T-helper 1 cell treated with Interleukin-12 subunit alpha and Interleukin-12 subunit beta and Interleukin-4 antibody, amounts not matched to agents 30 μg/mL and 1 μg/mL, for 36 hours (primary cell): ENCODE data around the gene L3MBTL3.
"Not testable (repeated sequence)": the region's sequence is repeated elsewhere in the genome, so short reads cannot be mapped to it uniquely, and the experiment has no call there.

ENCODE experiments used
- H3K27ac Mint-ChIP-seq: one replicate; pipeline ENCODE4 v1.8.0; 2021; ENCODE audit warnings: mild to moderate bottlenecking, mixed read lengths
- H3K27me3 Mint-ChIP-seq: one replicate; pipeline ENCODE4 v1.8.0; 2021; ENCODE audit warnings: low read depth, mixed read lengths
- H3K36me3 Mint-ChIP-seq: one replicate; pipeline ENCODE4 v1.8.0; 2021; ENCODE audit warnings: low read depth, mixed read lengths
- H3K4me1 Mint-ChIP-seq: one replicate; pipeline ENCODE4 v1.8.0; 2021; ENCODE audit warnings: low read depth, mixed read lengths
- H3K4me3 Mint-ChIP-seq: one replicate; pipeline ENCODE4 v1.8.0; 2021; ENCODE audit warnings: mild to moderate bottlenecking, moderate library complexity, mixed read lengths
- H3K9me3 Mint-ChIP-seq: one replicate; pipeline ENCODE4 v1.8.0; 2021; ENCODE audit warnings: mixed read lengths

The L3MBTL3 gene

GRCh38 chr6:130152908-130153510 lies 134.6 kb downstream of the L3MBTL3 start:
- Mint-ChIP-seq H3K36me3 (peaks cover 43% of the 10 kb centered on the region), H3K27ac (no peak overlapping the region), H3K9me3 (no peaks in the 10 kb centered on the region)

GRCh38 chr6:130156908-130157307 lies 138.5 kb downstream of the L3MBTL3 start:
- H3K27ac Mint-ChIP-seq, result no peak overlapping the region
- no peaks in the 10 kb centered on the region for H3K27me3 Mint-ChIP-seq
- peaks cover 46% of the 10 kb centered on the region for H3K36me3 Mint-ChIP-seq
- no peaks in the 10 kb centered on the region for H3K4me1 Mint-ChIP-seq
- no peak overlapping the region for H3K4me3 Mint-ChIP-seq
- peaks cover 13% of the 10 kb centered on the region for H3K9me3 Mint-ChIP-seq

More at GRCh38 chr6:130152908-130153510, 134.6 kb downstream of the L3MBTL3 start:
- no peak overlapping the region for H3K4me3 Mint-ChIP-seq
- peaks cover 3% of the 10 kb centered on the region for H3K4me1 Mint-ChIP-seq
- H3K27me3 Mint-ChIP-seq, result no peaks in the 10 kb centered on the region

GRCh38 chr6:130158056-130158455 lies 139.7 kb downstream of the L3MBTL3 start:
- H3K9me3 Mint-ChIP-seq, result peaks cover 13% of the 10 kb centered on the region
- H3K4me1 Mint-ChIP-seq, result no peaks in the 10 kb centered on the region
- H3K27ac Mint-ChIP-seq, result no peak overlapping the region
- H3K4me3 Mint-ChIP-seq, result no peak overlapping the region
- peaks cover 43% of the 10 kb centered on the region for H3K36me3 Mint-ChIP-seq
- no peaks in the 10 kb centered on the region for H3K27me3 Mint-ChIP-seq

GRCh38 chr6:130158548-130158947 lies 140.2 kb downstream of the L3MBTL3 start:
- Mint-ChIP-seq H3K4me3 (no peak overlapping the region), H3K4me1 (no peaks in the 10 kb centered on the region), H3K36me3 (peaks cover 42% of the 10 kb centered on the region), H3K9me3 (peaks cover 13% of the 10 kb centered on the region), H3K27ac (no peak overlapping the region), H3K27me3 (no peaks in the 10 kb centered on the region)

GRCh38 chr6:130159956-130160355 lies 141.6 kb downstream of the L3MBTL3 start:
- H3K4me1 Mint-ChIP-seq, result no peaks in the 10 kb centered on the region

GRCh38 chr6:130161683-130162404 lies 143.5 kb downstream of the L3MBTL3 start:
- Mint-ChIP-seq H3K4me1 (peaks cover 7% of the 10 kb centered on the region), H3K27me3 (no peaks in the 10 kb centered on the region), H3K27ac (no peak overlapping the region), H3K4me3 (no peak overlapping the region), H3K36me3 (peaks cover 56% of the 10 kb centered on the region), H3K9me3 (peaks cover 13% of the 10 kb centered on the region)

More at GRCh38 chr6:130159956-130160355, 141.6 kb downstream of the L3MBTL3 start:
- H3K27me3 Mint-ChIP-seq, result no peaks in the 10 kb centered on the region
- peaks cover 13% of the 10 kb centered on the region for H3K9me3 Mint-ChIP-seq
- peaks cover 47% of the 10 kb centered on the region for H3K36me3 Mint-ChIP-seq
- no peak overlapping the region for H3K4me3 Mint-ChIP-seq
- H3K27ac Mint-ChIP-seq, result no peak overlapping the region

- H3K9me3 Mint-ChIP-seq, result peaks cover 13% of the 10 kb centered on the region
- H3K36me3 Mint-ChIP-seq, result peaks cover 59% of the 10 kb centered on the region
- peaks cover 7% of the 10 kb centered on the region for H3K4me1 Mint-ChIP-seq
- no peak overlapping the region for H3K27ac Mint-ChIP-seq
- no peak overlapping the region for H3K4me3 Mint-ChIP-seq
- H3K27me3 Mint-ChIP-seq, result no peaks in the 10 kb centered on the region
Measured at GRCh38 chr6:130162421-130162820, 144.0 kb downstream of the L3MBTL3 start.

GRCh38 chr6:130163266-130163665 lies 144.9 kb downstream of the L3MBTL3 start:
- H3K27me3 Mint-ChIP-seq, result no peaks in the 10 kb centered on the region
- H3K4me3 Mint-ChIP-seq, result no peak overlapping the region
- H3K4me1 Mint-ChIP-seq, result peaks cover 7% of the 10 kb centered on the region
- no peak overlapping the region for H3K27ac Mint-ChIP-seq
- peaks cover 13% of the 10 kb centered on the region for H3K9me3 Mint-ChIP-seq
- peaks cover 59% of the 10 kb centered on the region for H3K36me3 Mint-ChIP-seq

GRCh38 chr6:130164251-130164650 lies 145.9 kb downstream of the L3MBTL3 start:
- Mint-ChIP-seq H3K36me3 (peaks cover 51% of the 10 kb centered on the region), H3K27me3 (no peaks in the 10 kb centered on the region), H3K4me1 (peaks cover 7% of the 10 kb centered on the region), H3K4me3 (no peak overlapping the region), H3K27ac (no peak overlapping the region), H3K9me3 (peaks cover 4% of the 10 kb centered on the region)

GRCh38 chr6:130167655-130168054 lies 149.3 kb downstream of the L3MBTL3 start:
- Mint-ChIP-seq H3K9me3 (peaks cover 25% of the 10 kb centered on the region), H3K36me3 (peaks cover 52% of the 10 kb centered on the region), H3K4me1 (peaks cover 7% of the 10 kb centered on the region), H3K27ac (no peak overlapping the region), H3K27me3 (no peaks in the 10 kb centered on the region), H3K4me3 (no peak overlapping the region)

- not testable (repeated sequence) for H3K4me1 Mint-ChIP-seq, H3K4me3 Mint-ChIP-seq, H3K27me3 Mint-ChIP-seq, H3K27ac Mint-ChIP-seq
- Mint-ChIP-seq H3K36me3 (peaks cover 58% of the 10 kb centered on the region), H3K9me3 (peaks cover 32% of the 10 kb centered on the region)
Measured at GRCh38 chr6:130170160-130170559, 151.8 kb downstream of the L3MBTL3 start.

- not testable (repeated sequence) for H3K27me3 Mint-ChIP-seq, H3K4me1 Mint-ChIP-seq, H3K4me3 Mint-ChIP-seq, H3K27ac Mint-ChIP-seq
- Mint-ChIP-seq H3K9me3 (peaks cover 32% of the 10 kb centered on the region), H3K36me3 (peaks cover 65% of the 10 kb centered on the region)
Measured at GRCh38 chr6:130173377-130174004, 155.1 kb downstream of the L3MBTL3 start.

- H3K27me3 Mint-ChIP-seq, result no peaks in the 10 kb centered on the region
- H3K36me3 Mint-ChIP-seq, result peaks cover 69% of the 10 kb centered on the region
- no peak overlapping the region for H3K4me3 Mint-ChIP-seq
- H3K27ac Mint-ChIP-seq, result no peak overlapping the region
- peaks cover 9% of the 10 kb centered on the region for H3K4me1 Mint-ChIP-seq
- peaks cover 20% of the 10 kb centered on the region for H3K9me3 Mint-ChIP-seq
Measured at GRCh38 chr6:130176378-130176777, 158.0 kb downstream of the L3MBTL3 start.

GRCh38 chr6:130178692-130179091 lies 160.3 kb downstream of the L3MBTL3 start:
- Mint-ChIP-seq H3K27ac (no peak overlapping the region), H3K4me3 (no peak overlapping the region), H3K9me3 (no peaks in the 10 kb centered on the region), H3K4me1 (peaks cover 19% of the 10 kb centered on the region), H3K27me3 (no peaks in the 10 kb centered on the region), H3K36me3 (peaks cover 65% of the 10 kb centered on the region)

GRCh38 chr6:130182466-130182865 lies 164.1 kb downstream of the L3MBTL3 start:
- Mint-ChIP-seq H3K27ac (no peak overlapping the region), H3K4me3 (peak overlapping the region; percentile 50), H3K36me3 (peaks cover 56% of the 10 kb centered on the region), H3K9me3 (no peaks in the 10 kb centered on the region), H3K27me3 (no peaks in the 10 kb centered on the region), H3K4me1 (peaks cover 26% of the 10 kb centered on the region)
